Activated naive CD8-positive, alpha-beta T cell treated with anti-CD3 and anti-CD28 coated beads for 36 hours (primary cell): Measurements from ENCODE around the gene PRUNE1. TPM values are rescaled to one million over a fixed set of nuclear protein-coding genes. Genes with fewer than 3 reads are reported as not detected.

Experiments used
- DNase-seq: peaks from one replicate; pipeline ENCODE4 v3.0.0; 2021
- H3K27ac Mint-ChIP-seq: one replicate; pipeline ENCODE4 v1.8.0; 2022; ENCODE audit warnings: mild to moderate bottlenecking, moderate library complexity, mixed read lengths
- H3K27me3 Mint-ChIP-seq: one replicate; pipeline ENCODE4 v1.8.0; 2022; ENCODE audit warnings: mild to moderate bottlenecking, mixed read lengths
- H3K36me3 Mint-ChIP-seq: one replicate; pipeline ENCODE4 v1.8.0; 2021; ENCODE audit warnings: mild to moderate bottlenecking, mixed read lengths
- H3K4me1 Mint-ChIP-seq: one replicate; pipeline ENCODE4 v1.8.0; 2021; ENCODE audit warnings: mixed read lengths
- H3K4me3 Mint-ChIP-seq: one replicate; pipeline ENCODE4 v1.8.0; 2022; ENCODE audit warnings: mild to moderate bottlenecking, moderate library complexity, mixed read lengths
- H3K9me3 Mint-ChIP-seq: one replicate; pipeline ENCODE4 v1.8.0; 2022; ENCODE audit warnings: mixed read lengths
- total RNA-seq, 2 experiments: library from RNA; stranded (reverse); gene quantifications; one replicate each; pipeline ENCODE4 v1.2.3, GENCODE V29; 2021

PRUNE1 gene
- total RNA-seq, 2 experiments from 2014 or later, result 13.0 to 14.4 TPM

GRCh38 chr1:151047925-151048644 lies 39.8 kb downstream of the PRUNE1 start:
- peak; percentile 68 for DNase-seq
- Mint-ChIP-seq H3K27ac (peak overlapping the region; percentile 93), H3K27me3 (no peaks in the 10 kb centered on the region), H3K4me3 (peak overlapping the region; percentile 90), H3K36me3 (peaks cover 19% of the 10 kb centered on the region), H3K9me3 (no peaks in the 10 kb centered on the region), H3K4me1 (peaks cover 47% of the 10 kb centered on the region)

- no peak for DNase-seq
- Mint-ChIP-seq H3K4me3 (peak overlapping the region; percentile 90), H3K4me1 (peaks cover 44% of the 10 kb centered on the region), H3K36me3 (peaks cover 20% of the 10 kb centered on the region), H3K27me3 (no peaks in the 10 kb centered on the region), H3K9me3 (no peaks in the 10 kb centered on the region), H3K27ac (peak overlapping the region; percentile 93)
Measured at GRCh38 chr1:151048645-151049032, 40.4 kb downstream of the PRUNE1 start.

- H3K36me3 Mint-ChIP-seq, result peaks cover 28% of the 10 kb centered on the region
- H3K4me1 Mint-ChIP-seq, result peaks cover 47% of the 10 kb centered on the region
- no peaks in the 10 kb centered on the region for H3K9me3 Mint-ChIP-seq
- H3K27ac Mint-ChIP-seq, result peak overlapping the region; percentile 64
- no peaks in the 10 kb centered on the region for H3K27me3 Mint-ChIP-seq
- no peak for DNase-seq
- no peak overlapping the region for H3K4me3 Mint-ChIP-seq
Measured at GRCh38 chr1:151049458-151049857, 41.2 kb downstream of the PRUNE1 start.

- H3K27ac Mint-ChIP-seq, result peak overlapping the region; percentile 30
- no peaks in the 10 kb centered on the region for H3K9me3 Mint-ChIP-seq
- H3K4me3 Mint-ChIP-seq, result no peak overlapping the region
- no peaks in the 10 kb centered on the region for H3K27me3 Mint-ChIP-seq
- H3K4me1 Mint-ChIP-seq, result peaks cover 53% of the 10 kb centered on the region
- peaks cover 35% of the 10 kb centered on the region for H3K36me3 Mint-ChIP-seq
- DNase-seq, result no peak
Measured at GRCh38 chr1:151050051-151050688, 41.9 kb downstream of the PRUNE1 start.

GRCh38 chr1:151051356-151052009 lies 43.2 kb downstream of the PRUNE1 start:
- Mint-ChIP-seq H3K36me3 (peaks cover 48% of the 10 kb centered on the region), H3K9me3 (no peaks in the 10 kb centered on the region)

GRCh38 chr1:151054971-151055547 lies 46.8 kb downstream of the PRUNE1 start:
- no peak for DNase-seq
- peak overlapping the region; percentile 95 for H3K27ac Mint-ChIP-seq
- peaks cover 53% of the 10 kb centered on the region for H3K4me1 Mint-ChIP-seq
- peaks cover 70% of the 10 kb centered on the region for H3K36me3 Mint-ChIP-seq
- no peaks in the 10 kb centered on the region for H3K27me3 Mint-ChIP-seq
- peak overlapping the region; percentile 32 for H3K4me3 Mint-ChIP-seq
- H3K9me3 Mint-ChIP-seq, result no peaks in the 10 kb centered on the region

More at GRCh38 chr1:151051356-151052009, 43.2 kb downstream of the PRUNE1 start:
- Mint-ChIP-seq H3K27ac (peak overlapping the region; percentile 32), H3K4me3 (no peak overlapping the region), H3K27me3 (no peaks in the 10 kb centered on the region), H3K4me1 (peaks cover 58% of the 10 kb centered on the region)
- DNase-seq, result no peak

GRCh38 chr1:151055581-151055980 lies 47.3 kb downstream of the PRUNE1 start:
- Mint-ChIP-seq H3K4me3 (peak overlapping the region; percentile 96), H3K27me3 (no peaks in the 10 kb centered on the region), H3K27ac (peak overlapping the region; percentile 95), H3K4me1 (peaks cover 54% of the 10 kb centered on the region), H3K36me3 (peaks cover 68% of the 10 kb centered on the region), H3K9me3 (no peaks in the 10 kb centered on the region)
- DNase-seq, result no peak

- Mint-ChIP-seq H3K27me3 (no peaks in the 10 kb centered on the region), H3K4me1 (peaks cover 56% of the 10 kb centered on the region), H3K9me3 (no peaks in the 10 kb centered on the region), H3K36me3 (peaks cover 68% of the 10 kb centered on the region), H3K27ac (peak overlapping the region; percentile 95), H3K4me3 (peak overlapping the region; percentile 96)
- DNase-seq, result no peak
Measured at GRCh38 chr1:151056149-151056548, 47.9 kb downstream of the PRUNE1 start.

- H3K4me3 Mint-ChIP-seq, result peak overlapping the region; percentile 96
- peaks cover 53% of the 10 kb centered on the region for H3K36me3 Mint-ChIP-seq
- peak overlapping the region; percentile 95 for H3K27ac Mint-ChIP-seq
- H3K27me3 Mint-ChIP-seq, result no peaks in the 10 kb centered on the region
- peaks cover 58% of the 10 kb centered on the region for H3K4me1 Mint-ChIP-seq
- no peak for DNase-seq
- H3K9me3 Mint-ChIP-seq, result no peaks in the 10 kb centered on the region
Measured at GRCh38 chr1:151058692-151059091, 50.4 kb downstream of the PRUNE1 start.

- Mint-ChIP-seq H3K9me3 (no peaks in the 10 kb centered on the region), H3K4me1 (peaks cover 56% of the 10 kb centered on the region), H3K36me3 (peaks cover 46% of the 10 kb centered on the region), H3K4me3 (peak within 1 kb of the TSS; percentile 96), H3K27me3 (no peaks in the 10 kb centered on the region), H3K27ac (peak within 1 kb of the TSS; percentile 95)
- DNase-seq, result peak; percentile 93
Measured at GRCh38 chr1:151059109-151060006, 51.1 kb downstream of the PRUNE1 start, which contains the start of gene CDC42SE1. Gene CDC42SE1, minus strand, starts transcription at chr1:151059622. Its CDS starts 3,892 bp downstream, at chr1:151055730.

GRCh38 chr1:151060007-151060656 lies 51.9 kb downstream of the PRUNE1 start, which contains the start of gene MLLT11:
Gene MLLT11, plus strand, starts transcription at chr1:151060397. Its CDS starts 6,828 bp downstream, at chr1:151067225.
- Mint-ChIP-seq H3K4me1 (peaks cover 50% of the 10 kb centered on the region), H3K4me3 (peak within 1 kb of the TSS; percentile 96), H3K9me3 (no peaks in the 10 kb centered on the region), H3K27me3 (no peaks in the 10 kb centered on the region), H3K36me3 (peaks cover 40% of the 10 kb centered on the region), H3K27ac (peak within 1 kb of the TSS; percentile 95)
- DNase-seq, result peak; percentile 38

GRCh38 chr1:151060657-151061421 lies 52.6 kb downstream of the PRUNE1 start:
- Mint-ChIP-seq H3K27ac (peak overlapping the region; percentile 95), H3K4me1 (peaks cover 43% of the 10 kb centered on the region), H3K4me3 (peak overlapping the region; percentile 96), H3K27me3 (no peaks in the 10 kb centered on the region), H3K9me3 (no peaks in the 10 kb centered on the region), H3K36me3 (peaks cover 32% of the 10 kb centered on the region)
- no peak for DNase-seq

- H3K4me1 Mint-ChIP-seq, result peaks cover 34% of the 10 kb centered on the region
- H3K4me3 Mint-ChIP-seq, result peak overlapping the region; percentile 96
- peaks cover 27% of the 10 kb centered on the region for H3K36me3 Mint-ChIP-seq
- DNase-seq, result no peak
- H3K27me3 Mint-ChIP-seq, result no peaks in the 10 kb centered on the region
- no peaks in the 10 kb centered on the region for H3K9me3 Mint-ChIP-seq
- H3K27ac Mint-ChIP-seq, result no peak overlapping the region
Measured at GRCh38 chr1:151061704-151062103, 53.5 kb downstream of the PRUNE1 start.
